ENCODE results near the gene GSK3B. TPM values are rescaled to one million over a fixed set of nuclear protein-coding genes. Genes with fewer than 3 reads are reported as not detected.
"Not testable (repeated sequence)": the region's sequence is repeated elsewhere in the genome, so short reads cannot be mapped to it uniquely, and the experiment has no call there.

GSK3B gene
- polyA plus RNA-seq, 1 donor (not counting 4 experiments of a cell fraction or from before 2014, with no cell fraction given), result 73.3 TPM

DNA sequence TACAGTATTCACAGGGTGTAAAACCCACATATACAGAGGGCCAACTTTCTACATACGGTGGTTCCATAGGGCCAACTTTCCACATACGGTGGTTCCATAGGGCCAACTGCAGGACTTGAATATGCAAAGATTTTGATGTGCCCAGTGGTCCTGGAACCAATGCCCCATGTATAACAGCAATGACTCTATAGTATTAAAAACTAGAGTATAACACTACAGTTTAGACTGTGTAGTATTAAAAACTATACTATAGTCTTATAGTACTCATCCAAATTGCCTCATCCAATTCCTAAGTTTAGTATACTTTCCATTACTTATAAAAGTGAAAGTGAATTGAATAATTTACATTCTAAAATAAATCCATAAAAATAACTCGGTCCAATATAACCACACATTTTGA is 75.9 kb downstream of the GSK3B start:
- Histone ChIP-seq H3K4me2 (ENCODE audit: control insufficient read depth, extremely low read depth, insufficient read depth, low read depth, low read length) (no peak overlapping the region), H4K20me1 (ENCODE audit: control insufficient read depth, extremely low read depth, insufficient read depth, low read length) (peaks cover 21% of the 10 kb centered on the region)
- FAIRE-seq, result no peak

DNA sequence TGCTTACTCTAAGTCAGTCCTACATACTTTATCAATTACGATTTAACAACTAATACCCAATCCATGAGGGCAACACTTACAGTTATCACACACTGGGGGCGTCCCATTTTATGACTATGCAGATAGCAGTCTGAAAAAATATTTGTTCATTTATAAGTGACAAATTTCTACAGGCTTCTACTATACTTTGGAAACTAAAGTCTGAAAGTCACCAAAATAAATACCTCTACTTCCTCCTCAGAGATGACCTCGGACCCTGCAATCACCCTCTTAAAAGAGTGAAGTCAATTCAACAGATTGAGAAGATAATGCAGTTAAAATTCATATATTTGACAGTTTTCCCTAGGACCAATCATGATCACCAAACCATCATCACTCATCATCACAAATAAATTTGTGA is 76.6 kb downstream of the GSK3B start:
- H3K79me2 ChIP-seq (ENCODE audit: control insufficient read depth, insufficient read depth, low read length), result peaks cover 97% of the 10 kb centered on the region
- no peak overlapping the region for H3K4me2 ChIP-seq (ENCODE audit: control insufficient read depth, extremely low read depth, insufficient read depth, low read depth, low read length)
- H3K27me3 ChIP-seq (ENCODE audit: control insufficient read depth, extremely low read depth, insufficient read depth, low read length), result no peaks in the 10 kb centered on the region
- H4K20me1 ChIP-seq (ENCODE audit: control insufficient read depth, extremely low read depth, insufficient read depth, low read length), result peaks cover 23% of the 10 kb centered on the region
- FAIRE-seq (no peak), DNase-seq (ENCODE audit: low read depth, low spot score) (no peak)
- H3K27ac ChIP-seq (ENCODE audit: control insufficient read depth, insufficient read depth, low read length), result no peak overlapping the region
- no peak overlapping the region for H3K9ac ChIP-seq (ENCODE audit: control insufficient read depth, extremely low read depth, insufficient read depth, low read length)
- dilution Hi-C loops (cut with MboI; ENCODE audit: extremely low pct_ligation_motif_present, low sequenced_read_pairs), result no loop called here
- no peak overlapping the region for H3K4me3 ChIP-seq (ENCODE audit: control insufficient read depth in 2 of 3, extremely low read depth in 1 of 3, insufficient read depth in 2 of 3, low read depth in 1 of 3, low read length in 3 of 3)
- no peaks in the 10 kb centered on the region for H3K9me1 ChIP-seq (ENCODE audit: control insufficient read depth, extremely low read depth, insufficient read depth, low read length)
- no peak overlapping the region for H2AFZ ChIP-seq (ENCODE audit: control insufficient read depth, low read length)
- H3K9me3 ChIP-seq (ENCODE audit: control insufficient read depth, low read depth, low read length), result no peaks in the 10 kb centered on the region
- TF ChIP-seq EZH2 (IDR thresholded peaks at IDR 0.05; ENCODE audit: low read length), result no peak
- no peaks in the 10 kb centered on the region for H3K36me3 ChIP-seq (ENCODE audit: control insufficient read depth in 2 of 2, extremely low read depth in 1 of 2, insufficient read depth in 2 of 2, low read length in 2 of 2)
- no peaks in the 10 kb centered on the region for H3K4me1 ChIP-seq (ENCODE audit: control insufficient read depth, extremely low read depth, insufficient read depth, low read length)

More for the DNA sequence above, 75.9 kb downstream of the GSK3B start:
- H2AFZ ChIP-seq (ENCODE audit: control insufficient read depth, low read length), result no peak overlapping the region
- no peaks in the 10 kb centered on the region for H3K9me3 ChIP-seq (ENCODE audit: control insufficient read depth, low read depth, low read length)
- no peak overlapping the region for H3K4me3 ChIP-seq (ENCODE audit: control insufficient read depth in 2 of 3, extremely low read depth in 1 of 3, insufficient read depth in 2 of 3, low read depth in 1 of 3, low read length in 3 of 3)
- no peaks in the 10 kb centered on the region for H3K36me3 ChIP-seq (ENCODE audit: control insufficient read depth in 2 of 2, extremely low read depth in 1 of 2, insufficient read depth in 2 of 2, low read length in 2 of 2)
- H3K27me3 ChIP-seq (ENCODE audit: control insufficient read depth, extremely low read depth, insufficient read depth, low read length), result no peaks in the 10 kb centered on the region
- H3K9ac ChIP-seq (ENCODE audit: control insufficient read depth, extremely low read depth, insufficient read depth, low read length), result no peak overlapping the region
- H3K9me1 ChIP-seq (ENCODE audit: control insufficient read depth, extremely low read depth, insufficient read depth, low read length), result no peaks in the 10 kb centered on the region
- peaks cover 97% of the 10 kb centered on the region for H3K79me2 ChIP-seq (ENCODE audit: control insufficient read depth, insufficient read depth, low read length)
- H3K27ac ChIP-seq (ENCODE audit: control insufficient read depth, insufficient read depth, low read length), result no peak overlapping the region
- no peak for TF ChIP-seq EZH2 (IDR thresholded peaks at IDR 0.05; ENCODE audit: low read length)
- TF ChIP-seq, protein P1, sequence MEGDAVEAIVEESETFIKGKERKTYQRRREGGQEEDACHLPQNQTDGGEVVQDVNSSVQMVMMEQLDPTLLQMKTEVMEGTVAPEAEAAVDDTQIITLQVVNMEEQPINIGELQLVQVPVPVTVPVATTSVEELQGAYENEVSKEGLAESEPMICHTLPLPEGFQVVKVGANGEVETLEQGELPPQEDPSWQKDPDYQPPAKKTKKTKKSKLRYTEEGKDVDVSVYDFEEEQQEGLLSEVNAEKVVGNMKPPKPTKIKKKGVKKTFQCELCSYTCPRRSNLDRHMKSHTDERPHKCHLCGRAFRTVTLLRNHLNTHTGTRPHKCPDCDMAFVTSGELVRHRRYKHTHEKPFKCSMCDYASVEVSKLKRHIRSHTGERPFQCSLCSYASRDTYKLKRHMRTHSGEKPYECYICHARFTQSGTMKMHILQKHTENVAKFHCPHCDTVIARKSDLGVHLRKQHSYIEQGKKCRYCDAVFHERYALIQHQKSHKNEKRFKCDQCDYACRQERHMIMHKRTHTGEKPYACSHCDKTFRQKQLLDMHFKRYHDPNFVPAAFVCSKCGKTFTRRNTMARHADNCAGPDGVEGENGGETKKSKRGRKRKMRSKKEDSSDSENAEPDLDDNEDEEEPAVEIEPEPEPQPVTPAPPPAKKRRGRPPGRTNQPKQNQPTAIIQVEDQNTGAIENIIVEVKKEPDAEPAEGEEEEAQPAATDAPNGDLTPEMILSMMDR (optimal IDR thresholded peaks at IDR 0.05 in 1 of 3, IDR thresholded peaks at IDR 0.05 in 1 of 3, conservative IDR thresholded peaks at IDR 0.05 in 1 of 3; ENCODE audit: extremely low read depth in 1 of 3, insufficient read depth in 2 of 3, low read length in 3 of 3), result no peak
- DNase-seq (ENCODE audit: low read depth, low spot score), result no peak
- H3K4me1 ChIP-seq (ENCODE audit: control insufficient read depth, extremely low read depth, insufficient read depth, low read length), result no peaks in the 10 kb centered on the region
- dilution Hi-C loops (cut with MboI; ENCODE audit: extremely low pct_ligation_motif_present, low sequenced_read_pairs), result no loop called here

DNA sequence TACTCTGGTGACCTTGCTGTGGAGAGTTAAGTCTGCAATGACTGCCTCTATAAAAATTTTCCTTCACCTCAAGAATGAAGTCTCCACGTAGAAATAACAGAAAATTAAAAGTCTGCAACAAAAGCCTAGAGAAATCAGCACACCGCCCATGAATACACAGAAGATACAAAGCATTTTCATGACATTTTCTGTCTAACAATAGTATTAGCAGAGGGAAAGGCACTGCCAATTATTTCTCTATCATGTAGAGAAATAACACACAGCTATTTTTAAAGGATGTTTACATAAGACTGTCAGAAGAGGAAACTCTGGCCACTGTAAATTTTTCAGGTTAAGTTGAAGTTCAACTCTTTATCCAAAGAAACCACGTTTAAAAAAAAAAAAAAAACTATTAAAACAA is 80.8 kb downstream of the GSK3B start:
- no peak overlapping the region for H3K4me3 ChIP-seq (ENCODE audit: control insufficient read depth in 2 of 3, extremely low read depth in 1 of 3, insufficient read depth in 2 of 3, low read depth in 1 of 3, low read length in 3 of 3)
- H3K4me1 ChIP-seq (ENCODE audit: control insufficient read depth, extremely low read depth, insufficient read depth, low read length), result no peaks in the 10 kb centered on the region
- H3K27me3 ChIP-seq (ENCODE audit: control insufficient read depth, extremely low read depth, insufficient read depth, low read length), result no peaks in the 10 kb centered on the region
- peaks cover 0 to 1% of the 10 kb centered on the region in 2 experiments for H3K36me3 ChIP-seq (ENCODE audit: control insufficient read depth in 2 of 2, extremely low read depth in 1 of 2, insufficient read depth in 2 of 2, low read length in 2 of 2)
- H2AFZ ChIP-seq (ENCODE audit: control insufficient read depth, low read length), result no peak overlapping the region
- FAIRE-seq, result no peak
- no peak overlapping the region for H3K27ac ChIP-seq (ENCODE audit: control insufficient read depth, insufficient read depth, low read length)
- peaks cover 28% of the 10 kb centered on the region for H4K20me1 ChIP-seq (ENCODE audit: control insufficient read depth, extremely low read depth, insufficient read depth, low read length)
- H3K9me1 ChIP-seq (ENCODE audit: control insufficient read depth, extremely low read depth, insufficient read depth, low read length), result peaks cover 2% of the 10 kb centered on the region
- peaks cover 98% of the 10 kb centered on the region for H3K79me2 ChIP-seq (ENCODE audit: control insufficient read depth, insufficient read depth, low read length)
- H3K4me2 ChIP-seq (ENCODE audit: control insufficient read depth, extremely low read depth, insufficient read depth, low read depth, low read length), result no peak overlapping the region
- dilution Hi-C loops (cut with MboI; ENCODE audit: extremely low pct_ligation_motif_present, low sequenced_read_pairs), result no loop called here
- TF ChIP-seq, protein P1 (optimal IDR thresholded peaks at IDR 0.05 in 1 of 3, IDR thresholded peaks at IDR 0.05 in 1 of 3, conservative IDR thresholded peaks at IDR 0.05 in 1 of 3; ENCODE audit: extremely low read depth in 1 of 3, insufficient read depth in 2 of 3, low read length in 3 of 3), result no peak
- TF ChIP-seq EZH2 (IDR thresholded peaks at IDR 0.05; ENCODE audit: low read length), result no peak
- no peaks in the 10 kb centered on the region for H3K9me3 ChIP-seq (ENCODE audit: control insufficient read depth, low read depth, low read length)
- H3K9ac ChIP-seq (ENCODE audit: control insufficient read depth, extremely low read depth, insufficient read depth, low read length), result no peak overlapping the region
- no peak for DNase-seq (ENCODE audit: low read depth, low spot score)

DNA sequence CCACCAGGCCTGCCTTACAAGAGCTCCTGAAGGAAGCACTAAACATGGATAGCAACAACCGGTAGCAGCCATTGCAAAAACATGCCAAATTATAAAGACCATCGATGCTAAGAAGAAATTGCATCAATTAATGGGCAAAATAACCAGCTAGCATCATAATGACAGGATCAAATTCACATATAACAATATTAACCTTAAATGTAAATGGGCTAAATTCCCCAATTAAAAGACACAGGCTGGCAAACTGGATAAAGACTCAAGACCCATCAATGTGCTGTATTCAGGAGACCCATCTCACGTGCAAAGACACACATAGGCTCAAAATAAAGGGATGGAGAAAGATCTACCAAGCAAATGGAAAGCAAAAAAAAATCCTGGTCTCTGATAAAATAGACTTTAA is 88.5 kb downstream of the GSK3B start:
- H3K4me2 ChIP-seq (ENCODE audit: control insufficient read depth, extremely low read depth, insufficient read depth, low read depth, low read length); dilution Hi-C loops (cut with MboI; ENCODE audit: extremely low pct_ligation_motif_present, low sequenced_read_pairs); H3K9me3 ChIP-seq (ENCODE audit: control insufficient read depth, low read depth, low read length); FAIRE-seq; H3K27ac ChIP-seq (ENCODE audit: control insufficient read depth, insufficient read depth, low read length); H3K4me1 ChIP-seq (ENCODE audit: control insufficient read depth, extremely low read depth, insufficient read depth, low read length); H3K36me3 ChIP-seq (ENCODE audit: control insufficient read depth in 2 of 2, extremely low read depth in 1 of 2, insufficient read depth in 2 of 2, low read length in 2 of 2); H2AFZ ChIP-seq (ENCODE audit: control insufficient read depth, low read length); H3K9ac ChIP-seq (ENCODE audit: control insufficient read depth, extremely low read depth, insufficient read depth, low read length); H3K4me3 ChIP-seq (ENCODE audit: control insufficient read depth in 2 of 3, extremely low read depth in 1 of 3, insufficient read depth in 2 of 3, low read depth in 1 of 3, low read length in 3 of 3); DNase-seq (ENCODE audit: low read depth, low spot score); H3K9me1 ChIP-seq (ENCODE audit: control insufficient read depth, extremely low read depth, insufficient read depth, low read length); H3K27me3 ChIP-seq (ENCODE audit: control insufficient read depth, extremely low read depth, insufficient read depth, low read length): not testable (repeated sequence)
- peaks cover 11% of the 10 kb centered on the region for H4K20me1 ChIP-seq (ENCODE audit: control insufficient read depth, extremely low read depth, insufficient read depth, low read length)
- peaks cover 93% of the 10 kb centered on the region for H3K79me2 ChIP-seq (ENCODE audit: control insufficient read depth, insufficient read depth, low read length)
